Peyer's patch (tissue), 4 donors: ENCODE data around the gene UBE2G2. TPM values are rescaled to one million over a fixed set of nuclear protein-coding genes. Genes with fewer than 3 reads are reported as not detected.

Source experiments
- DNase-seq, 3 donors: peaks; one replicate each; pipeline ENCODE4 v3.0.0-alpha.2; 2017 to 2019
- H3K27ac ChIP-seq, 4 donors: fragments of 200-600 bp; sonication (generic); one replicate each; pipeline ENCODE4 v1.5.1; 2016 to 2019
- H3K27me3 ChIP-seq, 2 donors: fragments of 200-600 bp; sonication (generic); one replicate each; pipeline ENCODE4 v1.5.1; 2019
- H3K36me3 ChIP-seq, 3 donors: fragments of 200-600 bp; sonication (generic); one replicate each; pipeline ENCODE4 v1.5.1; 2016 to 2019
- H3K4me1 ChIP-seq, 4 donors: fragments of 200-600 bp; sonication (generic); one replicate each; pipeline ENCODE4 v1.5.1; 2016 to 2019
- H3K4me3 ChIP-seq, 4 donors: fragments of 200-600 bp; sonication (generic); 1 replicate in 3 of 4; 2 replicates in 1 of 4; pipeline ENCODE4 v1.5.1; 2016 to 2019; ENCODE audit warnings: mild to moderate bottlenecking in 1 of 4
- H3K9me3 ChIP-seq, 4 donors: fragments of 200-600 bp; sonication (generic); one replicate each; pipeline ENCODE4 v1.5.1; 2016 to 2019; ENCODE audit warnings: mild to moderate bottlenecking in 1 of 4
- CTCF ChIP-seq, 6 experiments: fragments of 450-650 bp in 4 of 6; fragments of 200-600 bp in 2 of 6; sonication (generic) in 1 of 6; IDR thresholded peaks; one replicate each; pipeline ENCODE4 v1.5.1; 2017 to 2019; ENCODE audit warnings: antibody characterized with exemption in 6 of 6, mild to moderate bottlenecking in 3 of 6, moderate library complexity in 1 of 6
- POLR2A ChIP-seq, 2 donors: fragments of 450-650 bp; IDR thresholded peaks; one replicate each; pipeline ENCODE4 v1.5.1; 2017; ENCODE audit warnings: antibody characterized with exemption in 2 of 2, mild to moderate bottlenecking in 2 of 2, moderate library complexity in 2 of 2
- total RNA-seq, 4 donors: library from RNA; depleted of rRNA; stranded (reverse); fragments of >200 nt; gene quantifications; one replicate each; pipeline ENCODE4 v1.1.0, GENCODE V29; 2016

Gene UBE2G2
- total RNA-seq, 4 donors from 2014 or later, result 68.8 to 116 (median 95.1) TPM

GRCh38 chr21:44736291-44737004, 65.2 kb downstream of the UBE2G2 start:
- Histone ChIP-seq H3K36me3 (no peaks in the 10 kb centered on the region), H3K9me3 (no peaks in the 10 kb centered on the region), H3K4me1 (no peaks in the 10 kb centered on the region), H3K27me3 (no peaks in the 10 kb centered on the region), H3K27ac (no peak overlapping the region), H3K4me3 (no peak overlapping the region)
- TF ChIP-seq CTCF (IDR thresholded peaks at IDR 0.05) (no peak), POLR2A (IDR thresholded peaks at IDR 0.05) (no peak)
- DNase-seq, result peak in 2 of 3 donors; percentile 73 to 79

GRCh38 chr21:44735821-44736220, 65.8 kb downstream of the UBE2G2 start:
- Histone ChIP-seq H3K4me1 (no peaks in the 10 kb centered on the region), H3K4me3 (no peak overlapping the region), H3K9me3 (no peaks in the 10 kb centered on the region), H3K27ac (no peak overlapping the region), H3K27me3 (no peaks in the 10 kb centered on the region), H3K36me3 (no peaks in the 10 kb centered on the region)
- no peak for TF ChIP-seq POLR2A (IDR thresholded peaks at IDR 0.05)
- no peak for TF ChIP-seq CTCF (IDR thresholded peaks at IDR 0.05)
- no peak for DNase-seq

DNA sequence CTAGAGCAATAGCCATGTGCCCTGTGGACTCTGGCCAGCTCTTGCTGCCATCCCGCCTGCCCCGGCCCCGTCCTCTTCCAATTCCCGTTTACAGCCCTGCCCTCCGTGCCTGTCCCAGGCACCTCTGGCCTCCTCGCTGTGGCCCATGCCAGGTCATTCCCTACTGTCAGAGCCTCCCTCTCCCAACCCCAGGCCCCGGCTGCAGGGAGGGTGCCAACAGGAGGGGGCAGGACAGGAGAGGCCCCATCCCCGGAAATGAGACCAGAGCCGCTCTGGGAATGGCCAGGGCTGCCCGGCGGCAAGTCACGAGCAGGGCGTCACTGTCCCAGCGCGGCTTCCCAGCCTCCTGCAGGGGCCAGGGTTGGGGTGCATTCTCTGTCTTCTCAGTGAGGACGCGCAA, 66.8 kb downstream of the UBE2G2 start:
- H3K4me1 ChIP-seq, result no peaks in the 10 kb centered on the region
- no peaks in the 10 kb centered on the region for H3K9me3 ChIP-seq
- no peak for TF ChIP-seq POLR2A (IDR thresholded peaks at IDR 0.05)
- TF ChIP-seq CTCF (IDR thresholded peaks at IDR 0.05), result no peak
- no peak for DNase-seq
- H3K36me3 ChIP-seq, result no peaks in the 10 kb centered on the region
- no peak overlapping the region for H3K4me3 ChIP-seq
- H3K27ac ChIP-seq, result no peak overlapping the region
- no peaks in the 10 kb centered on the region for H3K27me3 ChIP-seq

DNA sequence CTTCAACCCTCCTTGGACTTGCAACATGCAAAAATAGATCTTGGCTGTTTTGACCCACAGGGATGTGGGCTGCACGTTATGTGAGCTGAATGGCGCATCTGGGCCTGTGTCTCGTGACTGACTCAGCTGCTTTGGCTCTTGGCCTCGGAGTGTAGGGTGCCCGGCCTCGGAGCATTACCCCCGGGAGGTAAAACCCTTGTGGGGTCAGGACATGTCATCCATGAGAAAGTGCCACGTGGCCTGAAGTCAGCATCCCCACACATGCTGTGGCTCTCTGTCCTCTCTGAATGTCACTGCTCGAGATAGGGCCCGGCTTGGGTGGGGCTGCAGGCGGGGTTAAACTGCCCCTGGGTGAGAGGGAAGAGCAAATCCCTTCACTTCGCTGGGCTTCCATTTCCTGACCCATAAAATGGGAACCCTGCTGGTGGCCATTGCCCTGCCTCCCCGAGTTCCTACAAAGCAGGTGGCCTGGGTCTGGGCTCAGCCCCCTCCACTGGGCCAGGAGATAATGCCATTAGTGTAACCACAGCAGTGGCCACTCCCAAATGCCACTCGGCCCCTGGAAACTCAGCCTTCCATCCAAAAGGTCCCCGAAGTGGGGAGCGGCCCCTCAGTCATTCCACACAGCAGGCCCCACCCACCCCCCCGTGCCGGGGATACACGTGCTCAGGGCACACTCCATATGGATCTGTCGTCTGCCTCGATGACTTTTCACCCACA, 67.4 kb downstream of the UBE2G2 start:
- Histone ChIP-seq H3K27ac (no peak overlapping the region), H3K4me1 (no peaks in the 10 kb centered on the region), H3K4me3 (no peak overlapping the region), H3K36me3 (no peaks in the 10 kb centered on the region), H3K27me3 (no peaks in the 10 kb centered on the region), H3K9me3 (no peaks in the 10 kb centered on the region)
- TF ChIP-seq POLR2A (IDR thresholded peaks at IDR 0.05) (no peak), CTCF (IDR thresholded peaks at IDR 0.05) (no peak)
- no peak for DNase-seq

DNA sequence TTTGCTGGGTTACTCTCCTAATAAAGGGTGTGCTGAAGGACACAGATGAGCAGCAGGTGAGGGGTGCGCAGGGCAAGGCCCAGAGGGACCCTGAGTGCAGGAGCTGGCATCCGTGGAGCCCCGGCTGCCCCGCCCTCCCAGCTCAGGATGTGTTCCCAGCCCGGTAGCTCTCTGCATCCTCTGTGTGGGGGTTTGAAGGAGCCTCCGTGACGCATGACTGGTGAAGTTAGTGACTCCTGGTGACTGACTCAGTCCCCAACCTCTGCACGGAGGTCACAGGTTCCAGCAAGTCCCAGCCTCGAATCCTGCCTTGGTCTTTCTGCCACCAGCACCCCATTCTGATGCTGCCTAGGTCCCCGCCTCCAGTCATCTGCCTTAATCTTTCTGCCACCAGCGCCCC, 68.7 kb downstream of the UBE2G2 start:
- no peaks in the 10 kb centered on the region for H3K27me3 ChIP-seq
- H3K4me1 ChIP-seq, result no peaks in the 10 kb centered on the region
- DNase-seq, result no peak
- no peaks in the 10 kb centered on the region for H3K36me3 ChIP-seq
- H3K9me3 ChIP-seq, result no peaks in the 10 kb centered on the region
- no peak overlapping the region for H3K4me3 ChIP-seq
- no peak overlapping the region for H3K27ac ChIP-seq
- TF ChIP-seq CTCF (IDR thresholded peaks at IDR 0.05), result no peak
- TF ChIP-seq POLR2A (IDR thresholded peaks at IDR 0.05), result no peak
